Activated T-helper 9 cell treated with anti-CD3 and anti-CD28 coated beads, Interleukin-2, amount 50 U/mL, for 16 hours (primary cell): ENCODE results near the gene RXFP4.
A peak's percentile ranks its signal among the peaks of the same experiment; 100 is the strongest.

Source experiments
- DNase-seq: peaks from one replicate; pipeline ENCODE4 v3.0.0-alpha.2; 2020; ENCODE audit warnings: low read depth

The RXFP4 gene

DNA sequence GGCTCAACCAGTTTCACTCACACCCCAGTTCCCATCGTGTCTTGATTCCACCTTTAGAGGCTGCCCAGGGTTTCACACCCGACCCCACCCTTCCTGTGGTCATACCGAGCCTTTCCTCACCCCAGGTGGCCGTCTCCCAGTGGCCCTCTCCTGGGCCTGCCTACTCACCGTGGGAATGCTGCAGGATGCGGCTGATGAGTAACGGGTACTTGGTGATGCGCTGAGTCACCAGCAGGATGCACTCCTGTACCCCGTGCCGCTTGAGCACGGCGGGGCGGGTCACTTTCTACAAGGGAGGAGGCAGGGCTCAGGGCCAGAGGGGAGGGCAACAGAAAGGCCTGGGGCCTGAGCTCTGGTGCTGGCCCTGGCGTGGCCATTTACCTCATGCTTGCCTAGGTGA, 20.5 kb downstream of the RXFP4 start:
- no peak for DNase-seq

DNA sequence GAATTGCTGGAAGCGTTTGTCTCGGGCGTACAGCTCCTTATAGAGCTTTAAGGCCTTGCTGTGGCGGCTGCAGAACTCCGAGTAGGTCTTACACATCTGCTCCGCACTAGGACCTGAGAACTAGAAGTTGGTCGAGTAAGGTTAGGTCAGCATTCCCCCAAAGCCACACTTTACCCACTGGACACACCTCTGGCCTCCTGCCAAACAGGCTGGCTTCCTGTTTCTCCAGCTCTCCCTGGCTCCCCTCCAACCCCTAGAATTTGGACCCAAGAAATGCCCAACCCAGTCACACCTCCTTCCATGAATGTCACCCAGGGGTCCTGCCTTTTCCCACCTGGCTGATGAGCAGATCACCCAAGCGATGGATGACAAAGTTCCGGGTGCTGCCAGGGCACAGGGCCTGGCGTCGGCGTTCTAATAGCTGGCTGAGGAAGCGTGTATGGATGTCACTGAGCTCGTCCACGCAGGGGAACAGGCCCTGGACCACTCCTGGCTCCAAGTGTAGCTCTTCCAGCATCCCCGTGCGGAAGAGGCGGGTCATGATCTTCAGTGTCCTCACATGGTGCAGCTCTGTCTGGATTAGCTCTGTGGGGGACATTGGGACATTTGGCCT, 21.3 kb downstream of the RXFP4 start:
- no peak for DNase-seq

DNA sequence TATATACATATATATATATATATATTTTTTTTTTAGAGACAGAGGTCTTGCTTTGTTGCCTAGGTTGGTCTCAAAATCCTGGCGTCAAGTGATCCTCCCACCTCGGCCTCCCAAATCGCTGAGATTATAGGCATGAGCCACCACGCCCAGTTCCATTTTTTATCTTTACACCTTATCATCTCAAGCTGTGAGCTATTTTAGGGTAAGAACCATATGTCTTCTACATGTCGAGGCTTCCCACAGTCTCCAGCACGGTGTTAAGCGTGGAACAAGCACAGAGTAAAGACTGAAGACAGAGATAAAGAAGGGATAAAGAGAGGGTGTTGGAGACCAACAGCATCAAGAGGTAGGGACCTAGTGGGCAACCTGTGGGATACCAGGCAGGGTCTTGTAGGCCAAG, 22.8 kb downstream of the RXFP4 start:
- no peak for DNase-seq

DNA sequence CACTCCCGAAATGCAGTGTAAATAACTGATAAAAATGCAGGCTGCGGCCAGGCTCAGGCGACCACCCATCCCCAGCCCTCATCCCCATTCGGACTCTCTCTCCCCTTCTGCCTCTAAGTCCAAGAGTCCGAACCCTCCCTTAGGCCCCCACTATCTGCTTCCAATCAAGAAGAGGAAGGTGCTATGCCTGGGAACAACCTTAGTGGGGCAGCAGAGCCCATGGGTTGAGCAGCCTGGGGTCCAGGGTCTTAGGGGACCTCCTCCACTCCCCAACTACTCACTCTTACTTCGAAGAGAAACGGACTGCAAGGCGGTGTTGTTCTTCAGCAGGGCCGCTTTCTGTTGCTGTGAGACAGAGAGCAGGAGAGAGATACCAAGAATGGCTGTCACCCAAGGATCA, 24.7 kb downstream of the RXFP4 start:
- no peak for DNase-seq

DNA sequence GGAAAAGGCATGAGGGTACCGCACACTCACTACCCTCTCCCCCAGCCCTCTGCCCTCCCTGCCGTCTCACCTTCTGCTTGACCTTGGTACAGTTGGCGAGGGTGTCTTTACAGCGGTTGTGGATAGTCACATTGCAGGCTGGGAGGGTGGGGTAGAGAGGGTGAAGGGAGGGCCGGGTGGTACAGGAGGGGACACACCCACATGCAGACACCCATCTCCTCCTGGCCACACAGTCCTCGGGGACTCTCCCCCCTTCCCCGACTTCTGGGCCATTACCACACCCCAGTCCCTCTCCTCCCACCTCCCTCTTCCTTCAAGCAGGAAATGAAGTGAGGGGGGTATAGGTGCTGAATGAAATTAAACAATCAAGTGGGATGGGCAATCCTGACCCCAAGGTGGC, 25.3 kb downstream of the RXFP4 start:
- DNase-seq, result no peak

DNA sequence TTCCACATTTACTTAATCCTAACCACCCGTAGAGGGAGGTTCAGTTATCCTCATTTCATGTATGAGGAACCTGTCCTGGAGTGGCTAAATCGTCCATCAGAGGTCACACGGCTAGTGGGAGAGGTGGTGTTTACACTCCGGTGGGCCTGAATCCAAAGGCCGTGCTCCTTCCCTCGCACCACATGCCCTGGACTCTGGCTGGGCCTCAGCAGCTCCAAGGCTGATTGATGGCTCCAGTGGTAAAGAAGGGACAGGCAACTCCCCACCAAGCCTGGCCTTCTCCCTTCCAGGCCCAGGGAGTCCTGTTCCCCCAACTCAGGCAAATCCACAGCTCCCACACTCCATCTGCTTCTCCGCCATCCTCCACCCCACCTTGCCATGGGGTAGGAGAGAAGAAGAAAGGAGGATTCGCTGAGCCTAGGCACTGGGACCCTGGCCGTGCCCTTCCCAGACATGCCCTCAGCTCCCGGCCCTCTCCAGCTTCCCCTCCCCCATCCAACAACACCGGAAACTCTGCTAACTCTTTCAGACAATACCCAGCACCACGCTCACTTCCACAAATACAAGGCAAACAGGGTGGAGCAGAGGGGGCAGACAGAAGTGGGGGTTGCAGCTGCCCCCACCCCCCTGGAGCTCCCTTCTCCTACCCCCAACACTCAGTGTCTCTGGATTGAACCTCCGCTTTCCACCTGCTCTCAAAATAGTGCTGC, 26.1 kb downstream of the RXFP4 start:
- DNase-seq, result no peak

DNA sequence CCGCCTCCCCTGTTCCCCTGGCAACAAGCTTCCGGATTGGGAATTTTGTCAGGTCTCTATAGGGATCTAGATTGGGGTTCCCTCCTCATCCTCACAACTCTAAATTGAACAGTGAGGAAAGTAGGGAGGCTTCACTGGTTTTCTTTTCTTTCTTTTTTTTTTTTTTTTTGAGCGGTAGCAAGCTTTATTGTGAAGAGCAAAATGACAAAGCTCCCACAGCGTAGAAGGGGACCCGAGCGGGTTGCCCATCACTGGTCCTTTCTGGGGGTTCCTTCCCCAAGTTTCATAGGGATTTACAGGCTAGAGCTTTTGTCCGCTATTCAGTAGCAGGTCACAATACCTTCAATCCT, 26.6 kb downstream of the RXFP4 start:
- no peak for DNase-seq

DNA sequence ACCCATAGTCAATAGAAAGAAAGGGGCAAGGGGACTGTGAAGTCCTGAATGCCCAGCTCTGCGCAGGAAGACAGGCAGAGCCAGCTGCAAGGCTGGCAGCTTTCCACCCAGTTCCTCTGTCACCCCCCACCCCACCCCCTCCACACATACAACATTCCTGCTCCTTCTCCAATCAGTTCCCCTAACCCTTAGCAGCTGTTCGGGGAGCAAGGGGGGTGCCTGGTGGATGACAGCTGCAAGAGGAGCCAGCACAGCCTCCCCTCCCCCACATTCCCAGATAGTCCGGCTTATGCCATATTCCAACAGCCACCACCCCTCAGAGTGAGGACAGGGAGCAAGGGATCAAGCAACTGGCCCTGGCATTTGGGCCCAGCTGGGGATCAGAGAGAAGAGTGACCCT, 27.2 kb downstream of the RXFP4 start:
- no peak for DNase-seq

DNA sequence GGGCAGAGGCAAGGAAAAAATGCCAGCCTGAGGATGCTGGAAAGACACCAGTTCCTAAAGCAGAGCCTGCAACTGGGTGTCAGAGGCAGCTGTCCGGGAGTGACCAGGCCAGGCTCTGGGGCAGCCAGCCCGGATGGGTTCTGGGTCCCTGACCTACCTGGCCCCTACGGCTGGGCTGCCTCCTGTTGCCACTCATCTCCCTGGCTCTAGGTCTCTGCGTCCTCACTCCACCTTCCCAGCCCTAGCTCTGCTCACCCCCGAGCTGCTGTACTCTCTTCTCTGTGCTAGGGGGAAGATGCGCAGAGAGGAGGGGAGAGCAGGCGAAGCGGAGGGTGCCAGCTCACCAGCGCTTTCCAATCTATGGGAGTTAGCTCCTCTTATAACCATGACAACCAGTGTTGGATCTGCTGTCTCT, 27.9 kb downstream of the RXFP4 start:
- no peak for DNase-seq

DNA sequence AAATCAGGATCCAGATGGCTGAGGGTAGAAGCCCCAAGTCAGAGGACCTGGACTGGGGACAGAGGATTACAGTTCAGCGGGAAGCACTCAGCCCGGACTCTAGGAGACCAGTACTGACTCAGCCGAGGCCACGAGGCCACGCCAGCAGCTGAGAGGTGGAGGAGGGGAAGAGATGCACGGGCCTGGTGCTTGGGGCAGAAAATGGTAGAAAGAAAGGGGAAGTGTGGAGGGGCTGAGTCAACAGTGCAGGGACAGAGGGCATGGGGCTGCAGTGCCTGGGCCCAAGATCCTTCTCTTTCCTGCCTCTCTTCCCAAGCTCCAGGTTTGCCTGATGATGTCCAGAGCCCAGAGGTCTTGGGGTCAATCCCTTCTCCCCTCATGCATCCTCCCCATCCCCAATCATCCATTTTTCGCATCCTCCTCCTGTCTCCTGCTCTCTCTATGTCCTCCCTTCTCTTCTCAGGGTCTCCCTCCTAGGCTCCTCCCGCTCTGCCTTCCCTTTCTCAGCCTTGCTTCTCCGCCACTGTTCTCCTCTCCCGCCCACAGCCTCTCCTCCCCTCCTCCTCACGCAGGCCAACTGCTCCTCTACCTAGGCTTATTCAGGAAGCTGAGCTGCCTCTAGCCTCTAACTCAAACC, 29.2 kb downstream of the RXFP4 start:
- DNase-seq, result no peak

DNA sequence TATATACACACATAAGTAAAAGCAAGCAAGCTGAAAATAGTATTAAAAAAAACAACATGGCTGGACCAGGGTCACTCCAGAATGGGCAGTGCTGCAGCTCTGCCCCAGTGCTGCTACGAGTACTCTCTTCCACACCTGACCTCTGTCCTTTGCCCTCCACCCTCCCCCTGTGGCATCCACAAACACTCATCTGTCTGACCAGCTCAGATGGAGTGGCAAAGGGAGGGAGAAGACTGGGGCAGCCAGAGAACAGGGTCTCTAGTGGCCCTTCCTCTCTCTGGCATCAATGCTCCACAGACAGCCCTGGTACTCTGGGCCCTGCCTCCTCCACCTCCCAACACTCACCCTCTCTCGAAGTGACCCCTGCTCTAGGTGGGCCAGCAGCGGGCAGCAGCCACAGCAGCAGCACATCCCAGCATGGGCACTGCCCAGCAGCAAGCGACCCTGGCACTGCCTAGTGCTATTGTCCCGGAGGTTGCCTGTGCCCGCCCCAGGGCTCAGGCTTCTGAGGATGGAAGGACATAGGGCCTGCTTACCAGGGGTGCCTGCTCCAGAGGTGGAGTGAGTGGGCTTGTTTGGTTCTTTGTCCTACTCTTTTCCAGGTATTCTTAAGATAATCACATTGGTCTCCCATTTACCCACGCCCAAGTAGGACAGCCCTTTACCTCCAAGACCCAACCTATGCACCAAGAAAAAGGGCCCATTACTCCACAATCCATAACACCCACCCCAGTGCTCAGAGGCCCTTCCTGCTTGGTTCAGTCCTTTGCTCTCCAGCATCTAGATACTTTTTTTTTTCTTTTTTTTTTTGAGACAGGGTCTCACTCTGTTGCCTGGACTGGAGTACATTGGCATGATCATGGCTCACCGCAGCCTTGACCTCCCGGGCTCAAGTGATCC, 30.7 kb downstream of the RXFP4 start:
- DNase-seq, result no peak

DNA sequence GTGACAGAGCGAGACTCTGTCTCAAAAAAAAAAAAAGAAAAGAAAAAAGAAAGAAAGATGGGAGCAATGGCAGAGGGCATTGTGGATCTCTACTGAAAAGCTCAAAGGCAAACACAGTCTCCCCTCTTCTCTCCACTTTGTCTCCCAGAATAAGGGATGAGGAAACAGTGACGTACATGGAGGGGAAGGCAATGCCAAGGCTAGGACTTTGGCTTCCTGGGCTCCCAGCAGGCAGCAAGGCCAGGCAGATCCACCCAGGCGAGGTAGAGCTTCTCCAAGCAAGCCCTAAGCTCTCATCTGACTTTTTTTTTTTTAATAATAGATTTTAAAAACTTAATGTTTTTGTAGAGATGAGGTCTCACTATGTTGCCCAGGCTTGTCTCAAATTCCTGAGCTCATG, 32.3 kb downstream of the RXFP4 start:
- no peak for DNase-seq

DNA sequence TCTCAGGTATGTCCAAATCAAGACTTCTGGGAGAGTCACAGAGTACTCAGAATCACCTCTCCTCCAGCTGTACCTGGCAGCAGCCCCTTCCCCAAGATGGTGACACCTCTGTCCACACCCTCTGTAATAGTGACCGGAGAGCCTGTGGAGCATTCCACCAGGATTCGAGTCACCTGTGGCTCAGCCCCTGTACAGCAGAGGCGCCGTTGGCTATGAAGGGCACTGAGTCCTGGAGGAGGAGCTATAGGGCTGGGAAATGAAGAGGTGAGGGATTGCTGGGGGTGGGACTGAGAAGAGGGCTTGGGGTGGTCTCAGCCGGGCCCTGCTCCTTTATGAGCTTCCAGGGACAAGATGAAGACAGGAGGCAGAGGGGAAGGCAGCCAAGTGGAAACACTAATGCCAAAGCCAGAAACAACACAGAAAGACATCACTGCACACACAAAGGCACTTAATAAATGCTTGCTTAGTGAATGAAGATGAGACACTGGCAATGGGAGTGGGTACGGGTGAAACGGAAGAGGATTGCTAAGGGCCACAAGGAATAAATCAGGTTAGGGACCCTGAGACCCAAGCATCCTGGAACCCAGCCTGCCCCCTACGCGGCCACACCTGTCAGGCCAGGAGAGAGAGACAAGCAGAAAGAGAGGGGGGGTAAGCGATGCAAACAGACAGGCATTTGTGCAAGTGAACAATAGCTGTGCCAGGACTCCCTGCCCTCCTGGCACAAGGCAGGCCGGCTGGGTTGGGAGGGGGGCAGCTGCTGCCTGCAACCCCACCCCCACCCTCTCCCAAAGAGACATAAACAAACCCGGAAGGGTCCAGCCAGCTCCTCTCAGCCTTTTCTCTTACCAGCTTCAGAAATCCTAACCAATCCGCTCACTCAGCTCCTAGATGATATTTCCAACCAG, 33.0 kb downstream of the RXFP4 start:
- no peak for DNase-seq

DNA sequence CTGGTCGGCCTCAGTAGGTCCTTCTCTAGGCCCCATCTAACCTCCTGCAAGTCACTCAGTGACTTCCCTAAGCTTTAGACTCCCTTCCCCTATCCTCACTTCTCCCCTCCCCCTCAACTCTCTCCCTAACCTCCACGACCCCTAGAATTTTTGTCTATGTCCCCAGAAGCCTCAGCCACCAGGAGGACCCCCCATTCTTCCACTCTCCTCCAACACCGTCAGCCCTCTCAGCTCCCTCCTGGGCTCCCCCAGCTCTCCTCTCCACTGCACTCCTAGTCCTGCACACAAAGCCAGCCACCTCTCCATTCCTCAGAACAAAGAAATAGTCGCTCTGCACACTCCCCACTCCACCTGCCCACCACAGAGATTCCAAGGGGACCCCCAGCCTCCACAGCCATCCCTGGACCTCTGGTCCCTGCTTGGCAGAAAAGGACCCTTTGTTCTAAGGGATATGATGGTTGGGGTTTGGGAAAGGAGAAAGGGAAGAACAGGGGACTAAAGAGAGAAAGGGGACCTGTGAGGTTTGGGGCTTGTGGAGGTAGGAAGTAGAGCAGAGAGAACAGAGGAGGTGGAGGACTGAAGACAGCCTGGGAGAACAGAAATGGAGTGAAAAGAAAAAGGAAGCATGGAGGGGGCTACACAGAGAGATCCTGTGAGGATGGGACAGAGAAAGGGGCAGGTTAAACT, 34.1 kb downstream of the RXFP4 start:
- no peak for DNase-seq

DNA sequence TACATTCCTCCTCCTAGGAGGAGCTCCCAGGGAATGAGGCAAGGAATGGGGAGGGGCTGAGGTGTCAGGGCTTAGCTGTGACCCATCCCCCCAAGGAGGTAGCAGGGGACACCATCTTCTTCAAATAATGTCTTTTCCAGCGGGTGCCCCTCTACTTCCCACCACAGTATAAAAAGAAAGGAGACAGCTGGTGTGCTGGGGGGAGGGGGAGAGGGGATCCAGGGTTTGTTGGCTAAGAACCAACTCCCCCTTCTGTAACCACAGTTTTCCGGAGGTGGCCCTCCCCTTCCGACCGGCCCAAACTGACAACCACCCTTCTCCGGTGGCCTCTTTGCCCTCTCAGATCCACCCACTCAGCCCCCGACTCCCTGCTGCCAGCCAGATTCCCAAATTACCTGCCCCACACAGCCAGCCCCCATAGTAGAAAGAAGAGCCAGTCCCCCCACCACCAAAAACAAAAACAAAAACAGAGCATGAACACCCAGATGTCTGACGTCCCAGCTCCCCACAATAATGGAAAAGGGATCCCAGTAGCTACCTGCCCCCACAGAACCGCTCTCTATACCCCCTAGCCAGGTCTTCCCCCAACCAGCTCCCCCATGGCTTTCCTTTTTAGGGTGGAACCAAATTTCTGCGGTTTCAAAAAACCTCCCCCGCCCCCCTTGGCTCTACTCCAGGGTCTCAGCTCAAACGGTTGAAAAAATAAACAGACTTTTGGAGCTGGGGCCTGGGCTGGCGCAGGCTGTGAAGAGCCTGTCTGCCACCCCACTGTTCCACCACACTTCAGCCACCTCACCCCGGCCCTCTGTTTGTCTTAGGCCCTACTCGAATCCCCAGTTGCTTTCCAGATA, 34.8 kb downstream of the RXFP4 start:
- peak; percentile 34 for DNase-seq

DNA sequence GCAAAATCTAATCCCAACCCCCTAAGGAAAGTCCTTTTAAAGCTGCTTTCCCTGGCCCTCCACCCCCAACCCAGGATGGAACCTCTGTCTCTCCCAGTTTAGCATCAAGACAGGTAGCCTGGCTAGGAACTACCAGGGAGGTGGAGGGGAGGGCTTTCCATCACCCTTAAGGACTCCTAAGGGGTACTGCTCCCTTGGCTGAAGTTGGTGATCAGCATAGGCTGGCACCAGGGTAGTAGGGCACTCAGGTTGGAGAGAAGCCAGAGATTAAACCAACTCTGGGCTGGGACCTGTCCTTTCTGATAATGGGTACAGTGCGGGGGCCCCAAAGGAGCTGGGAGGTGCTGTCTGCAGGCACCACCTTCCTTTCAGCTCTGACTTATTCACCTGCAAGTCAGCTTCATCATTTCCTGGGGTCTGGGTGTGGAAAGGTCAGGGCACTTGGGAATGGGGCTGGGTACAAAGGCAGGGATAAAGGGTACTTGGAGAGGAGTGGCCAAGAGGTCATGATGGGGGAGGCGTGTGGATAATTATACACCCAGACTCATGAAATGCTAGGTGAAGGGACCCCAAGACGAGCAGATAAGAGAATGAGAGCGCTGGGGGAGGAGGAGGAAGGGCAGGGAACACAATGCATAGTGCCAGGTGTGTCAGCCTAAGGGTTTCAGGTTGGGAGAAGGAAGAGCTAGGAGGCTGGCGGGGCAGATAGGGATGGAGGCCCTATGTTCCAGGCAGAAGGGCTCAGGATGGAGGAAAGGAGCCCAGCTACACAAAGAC, 35.7 kb downstream of the RXFP4 start:
- DNase-seq, result no peak

DNA sequence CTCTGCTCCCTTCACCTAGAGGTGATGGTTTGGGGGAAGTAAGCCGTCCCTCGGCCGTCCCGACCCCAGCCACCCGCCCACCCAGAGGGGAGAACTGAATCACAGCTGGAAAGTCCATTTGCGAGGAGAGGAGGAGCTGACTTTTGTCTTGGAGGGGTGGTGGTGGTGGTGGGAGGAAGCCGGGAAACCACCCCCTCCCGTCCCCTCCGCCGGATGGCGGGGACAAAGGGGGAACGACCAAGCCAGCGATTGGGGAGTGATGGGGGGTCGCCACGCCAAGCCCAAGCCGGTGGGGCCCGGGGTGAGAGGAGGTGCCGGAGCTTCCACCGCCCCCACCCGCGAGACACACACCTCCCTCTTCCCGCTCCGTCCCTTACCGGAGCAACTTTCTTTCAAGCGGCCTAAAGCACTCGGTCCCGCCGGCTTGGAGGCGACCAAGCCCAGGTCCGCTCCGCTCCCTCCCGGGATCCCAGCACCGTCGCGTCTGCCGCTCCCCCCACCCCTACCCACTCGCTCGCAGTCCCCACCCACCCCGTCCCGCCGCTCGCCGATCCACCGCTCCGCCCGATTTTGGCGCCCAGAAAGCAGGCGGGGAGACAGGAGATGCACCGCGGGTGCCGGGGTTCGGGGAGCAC, 36.4 kb downstream of the RXFP4 start:
- peak; percentile 59 for DNase-seq

DNA sequence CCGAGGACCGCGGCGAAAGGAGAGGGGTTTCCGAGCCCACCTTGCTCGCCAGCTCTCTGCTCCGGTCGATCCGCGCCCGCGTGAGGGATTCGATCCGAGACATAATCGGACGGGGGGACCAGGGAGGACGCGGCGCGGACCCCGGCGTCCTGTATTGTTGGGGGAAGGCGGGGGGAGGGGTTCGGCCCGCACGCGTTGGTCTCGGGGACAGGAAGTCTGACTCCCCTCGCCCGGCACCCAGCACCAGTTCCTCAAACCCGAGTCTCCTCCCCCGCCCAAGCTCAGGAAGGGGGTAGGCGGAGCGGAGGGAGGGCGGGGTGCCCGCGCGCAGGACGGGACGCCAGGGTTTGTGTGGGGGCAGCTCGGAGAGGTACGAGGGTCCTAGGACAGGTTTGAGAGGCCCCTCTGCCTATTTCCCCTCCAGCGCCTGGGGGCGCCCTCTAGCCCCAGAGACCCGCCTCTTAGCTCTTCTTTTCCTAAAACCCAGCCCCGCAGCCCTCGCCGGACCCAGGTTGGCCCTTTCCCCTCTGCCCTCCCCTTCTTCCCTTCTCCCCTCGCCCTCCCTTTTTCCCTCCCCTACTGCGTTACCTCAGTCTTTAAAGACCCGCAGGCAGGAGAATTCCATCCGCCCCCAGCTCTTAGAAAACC, 37.0 kb downstream of the RXFP4 start, which contains the start of gene ARHGEF2:
Gene ARHGEF2, minus strand, starts transcription at position 223 of the 648 bp plus-strand sequence. Its CDS starts 120 bp downstream, at position 103.
- DNase-seq, result peak; percentile 69
